HG02973 (cell line): Measurements from ENCODE around the gene MPRIP.
"Not testable (repeated sequence)": the region's sequence is repeated elsewhere in the genome, so short reads cannot be mapped to it uniquely, and the experiment has no call there.

Experiments used
- ATAC-seq: cut with Tn5 transposase; IDR thresholded peaks from one replicate; pipeline ENCODE4 v1.9.1; 2021; ENCODE audit warnings: moderate library complexity; ENCODE audit not compliant: unreplicated experiment

The MPRIP gene, protein sequence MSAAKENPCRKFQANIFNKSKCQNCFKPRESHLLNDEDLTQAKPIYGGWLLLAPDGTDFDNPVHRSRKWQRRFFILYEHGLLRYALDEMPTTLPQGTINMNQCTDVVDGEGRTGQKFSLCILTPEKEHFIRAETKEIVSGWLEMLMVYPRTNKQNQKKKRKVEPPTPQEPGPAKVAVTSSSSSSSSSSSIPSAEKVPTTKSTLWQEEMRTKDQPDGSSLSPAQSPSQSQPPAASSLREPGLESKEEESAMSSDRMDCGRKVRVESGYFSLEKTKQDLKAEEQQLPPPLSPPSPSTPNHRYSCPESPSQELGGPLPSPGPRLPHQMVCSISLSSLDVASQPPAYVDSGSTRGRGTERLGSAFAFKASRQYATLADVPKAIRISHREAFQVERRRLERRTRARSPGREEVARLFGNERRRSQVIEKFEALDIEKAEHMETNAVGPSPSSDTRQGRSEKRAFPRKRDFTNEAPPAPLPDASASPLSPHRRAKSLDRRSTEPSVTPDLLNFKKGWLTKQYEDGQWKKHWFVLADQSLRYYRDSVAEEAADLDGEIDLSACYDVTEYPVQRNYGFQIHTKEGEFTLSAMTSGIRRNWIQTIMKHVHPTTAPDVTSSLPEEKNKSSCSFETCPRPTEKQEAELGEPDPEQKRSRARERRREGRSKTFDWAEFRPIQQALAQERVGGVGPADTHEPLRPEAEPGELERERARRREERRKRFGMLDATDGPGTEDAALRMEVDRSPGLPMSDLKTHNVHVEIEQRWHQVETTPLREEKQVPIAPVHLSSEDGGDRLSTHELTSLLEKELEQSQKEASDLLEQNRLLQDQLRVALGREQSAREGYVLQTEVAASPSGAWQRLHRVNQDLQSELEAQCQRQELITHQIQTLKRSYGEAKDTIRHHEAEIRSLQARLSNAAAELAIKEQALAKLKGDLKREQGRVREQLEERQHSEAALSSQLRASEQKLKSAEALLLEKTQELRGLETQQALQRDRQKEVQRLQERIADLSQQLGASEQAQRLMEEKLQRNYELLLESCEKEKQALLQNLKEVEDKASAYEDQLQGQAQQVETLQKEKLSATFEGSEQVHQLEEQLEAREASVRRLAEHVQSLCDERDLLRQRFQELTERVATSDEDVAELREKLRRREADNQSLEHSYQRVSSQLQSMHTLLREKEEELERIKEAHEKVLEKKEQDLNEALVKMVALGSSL (N-terminal part only)

DNA sequence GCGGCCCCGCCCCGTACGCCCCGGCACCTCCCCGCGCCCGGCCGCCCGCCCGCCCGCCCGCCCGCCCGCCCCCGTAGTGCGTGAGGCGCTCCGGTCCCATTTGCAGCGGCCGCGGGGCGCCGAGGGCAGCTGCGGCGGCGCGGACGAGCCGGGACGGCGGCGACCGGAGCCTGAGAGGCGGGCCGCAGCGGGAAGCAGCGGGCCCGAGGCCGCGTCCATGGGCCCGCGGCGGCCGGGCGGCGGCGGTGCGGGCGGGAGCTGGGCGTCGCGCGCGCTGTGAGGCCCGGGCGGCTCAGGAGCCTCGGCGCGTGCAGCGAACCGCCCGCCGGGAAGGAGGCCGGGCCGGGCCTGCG lies at the start of gene MPRIP:
Gene MPRIP, plus strand, starts transcription at position 74 of the 353 bp plus-strand sequence. CDS start 392 bp downstream, outside the sequence.
- no peak for ATAC-seq

DNA sequence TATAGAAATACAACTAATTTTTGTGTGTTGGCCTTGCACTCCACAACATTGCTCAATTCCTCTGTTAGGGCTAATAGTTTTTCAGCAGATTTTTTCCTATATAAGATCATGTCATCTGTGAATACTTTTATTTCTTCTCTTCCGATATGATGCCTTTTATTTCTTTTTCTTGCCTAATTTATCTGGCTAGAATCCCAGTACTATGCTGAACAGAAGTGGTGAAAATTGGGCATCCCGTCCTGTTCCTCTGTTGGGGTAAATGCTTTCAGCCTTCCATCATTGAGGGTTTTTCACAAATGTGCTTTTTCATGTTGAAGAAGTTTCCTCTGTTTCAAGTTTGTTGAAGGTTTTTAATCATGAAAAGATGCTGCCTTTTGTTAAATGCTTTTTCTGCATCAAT lies 47.6 kb upstream of the MPRIP start:
- no peak for ATAC-seq

DNA sequence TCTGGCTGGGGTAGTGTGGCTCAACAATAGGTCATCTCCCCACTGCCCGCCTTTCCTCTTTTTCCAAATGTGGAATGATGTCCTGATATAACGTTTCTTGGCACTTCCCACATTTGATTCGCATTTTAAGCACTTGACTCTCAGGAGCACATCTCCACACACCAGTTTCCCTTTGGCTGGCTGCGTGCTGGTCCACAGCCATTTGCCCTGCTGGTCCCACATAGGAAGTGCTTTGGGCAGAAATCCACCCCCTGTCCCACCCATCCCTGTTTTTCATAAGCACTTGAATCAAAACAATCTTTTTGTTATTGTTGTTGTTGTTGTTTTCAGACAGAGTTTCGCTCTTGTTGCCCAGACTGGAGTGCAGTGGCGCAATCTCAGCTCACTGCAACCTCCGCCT lies 46.3 kb upstream of the MPRIP start:
- ATAC-seq, result no peak

DNA sequence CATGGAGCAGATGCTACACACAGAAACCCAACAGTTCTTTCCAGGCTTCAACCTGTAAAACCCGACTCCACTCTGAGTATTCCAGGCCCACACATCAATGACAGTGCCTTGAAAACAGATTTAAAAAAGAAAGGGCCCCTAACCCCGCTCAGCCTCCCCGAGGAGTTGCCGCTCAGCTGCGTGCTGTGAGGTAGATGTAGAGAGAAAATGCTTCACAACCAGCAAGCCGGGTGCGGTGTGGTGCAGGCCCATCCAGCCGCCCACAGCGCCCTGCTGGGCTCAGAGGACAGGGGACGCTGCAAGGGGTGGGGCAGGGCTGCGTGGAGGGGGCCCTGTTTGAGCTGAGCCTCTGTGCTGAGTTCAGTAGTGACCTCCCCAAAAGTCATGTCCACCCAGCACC lies 45.5 kb upstream of the MPRIP start:
- ATAC-seq, result not testable (repeated sequence)

DNA sequence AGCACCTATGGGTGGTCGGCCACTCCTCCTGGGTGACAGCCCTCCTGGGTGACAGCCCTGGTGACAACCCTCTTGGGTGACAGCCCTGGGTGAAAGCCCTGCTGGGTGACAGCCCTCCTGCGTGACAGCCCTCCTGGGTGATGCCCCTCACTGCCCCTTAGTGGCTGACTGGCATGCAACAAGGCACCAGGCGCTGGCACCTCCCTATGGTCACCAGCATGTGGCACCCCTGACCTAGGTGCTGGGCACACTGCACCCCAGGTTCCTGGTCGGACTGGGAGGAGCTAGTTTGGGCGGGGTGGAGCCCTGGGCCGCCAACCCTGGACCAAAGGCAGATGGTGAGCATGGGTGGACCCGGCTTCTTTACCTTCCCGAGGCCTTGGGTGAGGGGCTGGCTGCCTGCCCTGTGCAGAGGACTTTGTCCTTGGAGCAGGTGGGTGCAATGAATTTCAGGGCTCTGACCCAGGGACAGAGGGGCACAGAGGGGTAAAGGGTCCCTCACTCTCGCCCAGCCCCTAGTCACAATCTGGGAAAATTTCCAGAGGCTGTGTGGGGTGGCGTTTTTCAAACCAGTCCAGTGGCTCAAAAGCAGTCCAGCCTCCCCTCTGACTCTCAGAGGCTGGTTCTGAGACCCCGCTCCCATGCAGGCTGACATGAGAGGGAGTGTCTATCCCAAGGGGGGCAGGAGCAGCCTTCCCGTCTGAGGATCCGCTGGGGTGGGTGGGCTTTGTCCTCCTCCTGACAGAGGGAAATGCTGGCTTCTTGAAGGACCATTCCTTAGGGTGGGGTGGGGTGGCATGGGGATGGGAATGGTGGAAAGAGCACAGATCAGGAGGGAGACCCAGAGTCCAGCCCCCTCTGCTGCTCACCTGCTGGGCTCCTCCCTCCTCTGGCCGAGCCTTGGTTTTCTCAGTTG lies 44.5 kb upstream of the MPRIP start:
- ATAC-seq, result no peak

DNA sequence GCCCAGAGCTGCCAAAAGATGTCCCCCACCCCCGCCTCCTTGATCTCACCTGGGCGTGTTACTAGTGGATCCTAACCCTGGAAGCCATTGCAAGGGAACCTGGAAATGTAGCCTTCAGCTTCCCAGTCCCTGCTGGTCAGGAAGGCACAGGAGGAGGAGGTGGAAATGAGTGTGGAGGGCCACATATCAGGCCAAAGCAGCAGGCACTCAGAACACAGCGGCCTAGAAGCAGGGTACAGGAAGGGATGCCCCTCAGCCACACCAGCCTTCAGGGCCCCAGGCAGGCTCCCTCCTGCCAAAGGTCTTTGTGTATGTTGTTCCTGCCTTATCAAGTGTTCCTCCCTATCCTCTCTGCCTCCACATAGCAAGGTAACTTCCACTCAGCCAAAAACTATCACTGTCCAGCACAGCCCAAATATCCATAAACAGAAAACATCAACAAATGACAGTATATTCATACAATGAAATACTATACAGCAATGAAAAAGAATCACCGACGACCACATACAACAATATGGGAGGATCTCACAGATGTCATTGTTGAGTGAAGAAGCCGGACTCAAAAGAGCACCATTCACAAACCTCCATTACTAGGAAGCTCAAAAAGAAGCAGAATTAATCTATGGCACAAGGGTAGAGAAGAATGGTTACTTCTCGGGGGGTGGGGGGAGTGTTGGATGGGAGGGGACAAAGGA lies 42.2 kb upstream of the MPRIP start:
- no peak for ATAC-seq

DNA sequence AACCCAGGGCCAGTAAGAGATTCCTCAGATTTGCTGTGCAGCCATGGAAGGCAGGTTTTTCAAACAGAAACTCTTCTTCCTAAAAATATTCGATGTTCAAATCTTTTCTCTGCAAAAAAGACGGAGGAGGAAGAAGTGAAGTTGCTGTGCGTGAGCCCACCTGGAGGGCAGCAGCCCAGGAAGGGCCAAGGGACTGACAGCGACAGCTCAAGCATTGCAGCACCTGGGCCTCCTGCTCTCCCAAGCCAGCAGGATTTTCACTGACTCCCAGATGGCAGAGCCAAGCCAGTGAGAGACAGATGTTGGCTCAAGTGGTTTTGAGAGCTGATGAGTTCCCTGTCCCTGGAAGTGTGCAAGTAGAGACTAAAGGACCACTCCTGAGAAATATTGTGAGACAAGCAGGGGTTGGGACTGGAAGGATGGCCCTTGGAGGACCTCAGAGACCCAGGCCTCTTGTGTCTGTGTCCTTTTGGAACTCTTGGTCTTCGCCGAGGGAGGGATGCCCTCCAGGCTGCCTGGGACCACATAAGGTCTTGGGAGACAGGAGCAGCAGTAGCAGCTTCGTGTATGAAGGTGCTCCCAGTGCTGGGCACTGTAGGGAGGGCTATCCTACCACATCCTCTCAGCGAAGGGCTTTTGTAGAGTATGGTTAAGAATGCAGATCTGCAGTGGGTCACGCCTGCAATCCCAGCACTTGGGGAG lies 41.0 kb upstream of the MPRIP start:
- peak; percentile 10 for ATAC-seq

DNA sequence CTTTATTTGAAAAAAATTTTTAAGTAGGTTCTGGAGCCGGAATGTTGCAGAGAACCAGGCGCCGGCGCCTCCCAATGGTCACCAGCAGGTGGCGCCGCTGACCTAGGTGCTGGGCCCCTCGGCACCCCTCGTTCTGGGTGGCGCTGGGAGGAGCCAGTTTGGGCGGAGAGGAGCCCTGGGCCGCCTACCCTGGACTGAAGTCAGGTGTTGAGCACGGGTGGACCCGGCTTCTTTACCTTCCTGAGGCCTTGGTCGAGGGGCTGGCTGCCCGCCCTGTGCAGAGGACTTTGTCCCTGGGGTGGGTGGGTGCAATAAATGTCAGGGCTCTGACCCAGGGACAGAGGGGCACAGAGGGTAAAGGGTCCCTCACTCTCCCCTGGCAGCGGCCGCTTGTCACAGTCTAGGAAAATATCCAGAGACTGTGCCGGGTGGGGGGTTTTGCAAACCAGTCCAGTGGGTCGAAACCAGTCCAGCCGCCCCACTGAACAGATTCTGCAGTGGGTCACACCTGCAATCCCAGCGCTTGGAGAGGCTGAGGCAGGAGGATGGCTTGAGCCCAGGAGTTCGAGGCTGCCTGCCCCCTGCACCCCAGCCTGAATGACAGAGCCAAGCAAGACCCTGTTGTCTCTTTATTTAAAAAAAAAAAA lies 40.3 kb upstream of the MPRIP start:
- ATAC-seq, result peak; percentile 53

DNA sequence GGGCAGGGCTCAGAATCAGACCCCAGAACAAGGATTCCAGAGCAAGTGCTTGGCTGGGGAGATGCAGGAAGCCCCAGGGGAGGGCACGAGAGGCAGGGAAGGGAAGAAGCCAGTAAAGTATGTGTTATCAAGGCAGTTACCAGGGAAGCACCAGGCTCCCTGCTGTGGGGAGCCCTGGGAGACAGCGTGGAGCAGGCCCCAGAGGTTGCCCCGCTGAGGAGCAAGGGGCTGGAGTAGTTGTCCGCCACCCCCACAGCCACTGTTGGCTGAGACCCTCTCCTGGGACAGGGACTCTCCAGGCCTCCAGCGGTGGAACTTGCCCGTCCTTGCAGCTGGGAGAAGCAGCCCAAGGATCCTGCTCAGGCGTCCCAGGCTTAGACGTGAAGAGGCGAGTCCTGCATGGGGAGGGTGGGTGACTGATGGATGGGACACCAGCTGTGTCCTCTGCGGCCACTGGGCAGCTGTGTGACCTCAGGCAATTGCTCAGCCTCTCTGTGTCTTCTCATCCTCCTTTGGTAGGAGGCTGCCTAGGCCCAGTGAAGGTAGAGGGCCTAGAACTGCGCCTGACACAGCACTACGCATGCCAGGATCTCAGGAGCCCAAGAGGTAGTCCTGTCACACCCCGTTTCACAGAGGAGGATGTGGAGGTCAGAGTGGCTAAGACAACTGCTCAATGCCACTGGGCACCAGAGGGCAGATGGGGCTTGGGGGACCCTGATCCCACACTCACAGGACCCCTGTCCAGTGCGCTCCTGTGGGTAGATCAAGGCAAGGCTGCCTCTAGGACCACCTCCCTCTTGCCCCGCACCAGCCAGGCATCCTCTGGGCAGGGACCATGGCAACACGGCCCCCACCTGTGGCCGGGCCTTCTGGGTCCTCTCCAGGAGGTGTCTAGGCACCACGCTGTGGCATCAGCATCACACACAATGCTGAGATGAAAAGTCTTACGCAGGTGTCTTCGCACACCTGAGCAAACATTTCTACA lies 39.2 kb upstream of the MPRIP start:
- ATAC-seq, result not testable (repeated sequence)

DNA sequence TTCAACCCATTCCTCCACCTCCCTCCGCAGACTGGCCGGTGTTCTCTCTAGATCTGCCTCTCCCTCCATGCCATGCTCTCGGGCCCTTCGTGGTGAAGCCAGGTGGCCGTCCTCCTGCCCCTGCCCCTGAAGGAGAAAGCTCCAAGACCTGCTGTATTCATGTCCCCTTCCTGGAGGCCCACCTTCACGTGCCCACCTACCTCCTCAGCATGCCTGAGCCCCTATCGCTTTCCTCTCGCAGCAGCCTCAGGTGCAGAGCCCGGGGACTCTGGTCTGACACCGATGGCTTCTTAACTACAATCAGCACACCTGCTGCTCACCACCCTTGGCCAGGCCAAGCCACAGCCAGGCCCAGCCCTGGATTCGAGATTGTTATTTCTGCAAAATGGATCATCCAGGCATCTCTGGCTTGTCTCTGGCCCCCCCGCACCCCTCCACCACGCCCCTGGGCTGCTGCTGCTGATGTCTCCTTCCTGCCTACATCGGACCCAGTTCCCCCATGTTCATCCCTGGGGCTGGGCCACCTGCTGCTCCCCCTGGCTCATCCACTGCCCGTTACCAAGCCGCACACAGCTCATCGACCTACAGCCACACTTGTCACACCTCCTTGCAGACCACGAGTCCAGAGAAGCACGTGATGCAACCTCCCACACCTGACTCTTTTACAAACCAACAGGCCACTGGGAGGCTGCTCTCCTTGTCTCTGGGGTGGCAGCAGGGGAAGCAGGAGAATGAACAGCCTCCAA lies 37.8 kb upstream of the MPRIP start:
- no peak for ATAC-seq

DNA sequence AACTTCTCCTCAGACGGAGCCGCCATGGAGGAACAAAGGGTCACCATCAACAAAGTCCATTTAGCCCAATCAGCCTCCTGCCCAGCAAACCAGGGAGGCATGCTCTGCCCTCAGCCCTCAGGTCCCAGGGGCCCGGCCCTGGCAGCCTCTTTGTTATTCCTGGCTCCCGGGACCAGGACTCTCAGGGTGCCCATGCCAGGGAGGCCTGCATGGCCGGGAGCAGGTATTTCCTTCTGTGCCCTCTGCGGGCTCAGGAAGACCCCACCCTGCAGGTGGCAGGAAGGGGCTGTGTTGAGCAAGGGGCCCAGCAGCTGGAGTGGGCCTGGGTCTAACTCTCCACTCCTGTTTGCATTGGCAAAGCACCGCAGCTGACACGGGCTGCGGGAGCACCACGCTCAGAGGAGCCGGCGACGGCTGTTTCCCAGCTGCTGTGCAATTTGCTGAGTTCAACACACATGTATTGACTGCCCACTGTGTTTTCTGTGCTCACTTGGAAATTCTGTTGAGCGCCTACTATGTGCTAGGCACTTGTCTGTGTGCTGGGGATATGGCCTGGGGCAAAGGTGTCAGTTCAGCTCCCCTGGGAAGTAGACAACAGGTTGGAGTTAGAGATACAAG lies 37.2 kb upstream of the MPRIP start:
- ATAC-seq, result not testable (repeated sequence)

DNA sequence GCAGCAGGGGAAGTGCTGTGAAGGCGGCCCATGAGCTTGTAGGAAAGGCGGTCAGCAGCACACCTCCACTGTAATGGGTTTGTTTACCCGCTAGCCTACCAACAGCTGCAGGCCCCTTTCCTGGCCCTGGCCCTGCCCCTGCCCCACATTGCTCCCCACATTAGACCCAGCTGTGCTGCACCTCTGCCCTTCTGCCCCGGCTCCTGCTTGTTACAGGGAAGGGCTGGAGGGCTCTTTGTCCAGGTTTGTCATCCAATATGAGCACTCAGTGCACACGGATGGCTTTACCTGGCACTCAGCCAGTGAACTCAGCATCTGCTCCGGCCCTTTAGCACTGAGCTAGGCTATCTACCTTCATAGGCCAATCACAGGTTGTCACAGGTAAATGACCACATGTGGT lies 34.4 kb upstream of the MPRIP start:
- not testable (repeated sequence) for ATAC-seq

DNA sequence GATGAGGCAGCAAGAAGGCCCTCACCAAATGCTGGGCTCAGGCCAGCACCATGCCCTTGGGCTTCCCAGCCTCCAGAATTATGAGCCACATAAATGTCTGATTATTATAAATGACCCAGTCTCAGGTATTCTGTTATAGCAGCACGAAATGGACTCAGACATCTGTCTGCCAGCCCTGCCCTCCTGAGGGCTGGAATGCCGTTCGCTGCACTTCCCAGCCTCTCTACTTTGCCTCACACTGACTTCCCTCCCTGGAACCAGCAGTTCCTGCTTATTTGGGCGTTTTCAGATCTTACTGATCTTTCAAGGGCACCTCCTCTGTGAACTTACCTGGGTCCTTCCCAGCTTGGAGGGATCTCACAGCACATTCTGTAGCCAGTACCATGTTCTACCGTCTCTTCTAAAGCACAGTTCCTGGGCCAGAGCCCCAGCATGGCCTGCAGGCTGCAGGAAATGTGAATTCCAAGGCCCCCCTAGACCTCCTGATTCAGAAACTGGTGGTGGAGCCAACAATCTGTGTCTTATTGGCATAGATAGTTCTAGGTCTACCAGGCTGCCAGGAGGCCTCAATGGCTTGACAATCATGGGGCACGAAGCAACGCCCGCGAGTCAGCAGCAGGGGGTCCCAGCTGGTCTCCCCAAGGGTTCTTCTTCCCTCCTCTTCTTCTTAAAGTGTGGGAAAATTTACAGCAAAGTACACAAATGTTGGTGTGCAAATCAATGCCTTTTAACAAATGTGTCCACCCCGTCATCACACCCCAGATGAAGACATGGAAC lies 33.4 kb upstream of the MPRIP start:
- ATAC-seq, result not testable (repeated sequence)

DNA sequence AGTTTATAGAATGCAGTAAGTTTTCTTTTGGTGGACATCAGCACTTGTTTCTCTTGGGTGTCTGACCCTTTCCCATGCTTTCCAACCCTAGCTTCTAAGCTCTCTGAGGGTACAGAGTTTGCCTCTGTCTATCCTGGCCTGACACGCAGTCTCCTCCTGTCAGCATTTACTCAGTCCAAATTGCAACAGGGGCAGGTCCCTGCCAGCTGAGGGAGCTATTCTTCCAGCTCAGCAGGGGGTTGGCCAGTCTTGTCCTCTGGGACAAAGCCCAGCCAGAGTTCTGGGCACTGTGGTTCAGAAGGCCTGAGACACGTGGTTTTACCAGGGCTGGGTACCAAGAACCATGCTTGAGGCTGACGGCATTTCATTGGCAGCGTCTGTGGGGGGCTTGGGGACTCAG lies 32.3 kb upstream of the MPRIP start:
- not testable (repeated sequence) for ATAC-seq

DNA sequence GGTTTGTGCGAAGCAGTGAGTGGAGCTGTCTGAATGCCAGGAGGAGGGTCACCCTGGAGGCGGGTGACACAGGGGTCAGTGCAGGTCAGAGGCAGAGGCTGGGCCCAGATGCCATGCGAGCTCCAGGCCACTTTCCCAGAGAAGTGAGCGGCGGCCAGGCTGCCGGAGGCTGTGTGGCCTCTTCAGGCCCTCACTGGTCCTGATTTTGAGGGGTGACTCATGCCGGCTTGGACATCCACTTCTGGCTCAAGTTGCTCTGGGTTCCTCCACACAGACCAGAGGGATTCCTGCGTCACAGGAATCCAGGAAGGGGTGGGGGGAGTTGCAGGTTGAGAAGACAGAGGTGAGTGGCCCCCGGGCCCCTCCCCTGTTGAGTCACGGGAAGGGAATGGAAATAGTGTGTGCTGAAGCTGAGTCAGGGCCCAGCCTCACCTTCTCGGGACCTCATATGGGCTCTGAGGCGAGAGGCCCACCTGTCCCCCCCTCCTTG lies 31.7 kb upstream of the MPRIP start:
- not testable (repeated sequence) for ATAC-seq
